AG04449 (cell line): ENCODE data around the gene CERT1.
"Not testable (repeated sequence)": the region's sequence is repeated elsewhere in the genome, so short reads cannot be mapped to it uniquely, and the experiment has no call there.

Source experiments
- CTCF ChIA-PET: fragments of 350-600 bp; formaldehyde crosslinking; extraction: SDS; loops from one replicate; lab custom pipeline; 2021; ENCODE audit warnings: antibody characterized with exemption; lab: Yijun Ruan, JAX
- POLR2A ChIA-PET: fragments of 400-600, 350-600 bp; formaldehyde crosslinking; extraction: SDS; loops from one replicate; lab custom pipeline; 2020; ENCODE audit warnings: antibody characterized with exemption, inconsistent platforms; lab: Yijun Ruan, JAX
- DNase-seq: peaks from one replicate; pipeline ENCODE4 v3.0.0-alpha.2; 2010; ENCODE audit warnings: low read depth, low spot score
- H3K4me3 ChIP-seq: 2 replicates; pipeline ENCODE4 v1.5.1; 2011; ENCODE audit warnings: low read depth, mild to moderate bottlenecking, control low read depth, low read length
- CTCF ChIP-seq: IDR thresholded peaks from one replicate; pipeline ENCODE4 v1.5.1; 2011; ENCODE audit warnings: mild to moderate bottlenecking, moderate library complexity, low read length, control low read depth, inconsistent platforms; ENCODE audit not compliant: insufficient read depth; ENCODE audit errors: missing control alignments

Gene CERT1

GRCh38 chr5:75511435-75512382 lies at the start of gene CERT1, which contains the start of gene POLK:
CERT1 (minus strand) TSS chr5:75511629; CDS start chr5:75511207, 422 bp downstream.
POLK (plus strand) TSS chr5:75511891.
- no peak for TF ChIP-seq CTCF
- peak; percentile 90 for DNase-seq
- ChIA-PET POLR2A (interaction anchor here (0.7 to 1.1 kb wide), 3 partner anchors 55 to 1280 kb away, joined by 3 read pairs; no protein-coding TSS in a partner anchor), CTCF (interaction anchor here (1.6 kb wide), 1 partner anchor 169 kb away, joined by 3 read pairs; no protein-coding TSS in a partner anchor)
- peak within 1 kb of the TSS; percentile 82 for H3K4me3 ChIP-seq

GRCh38 chr5:75560655-75561054 lies 49.2 kb upstream of the CERT1 start:
- DNase-seq, POLR2A ChIA-PET, CTCF ChIA-PET, H3K4me3 ChIP-seq: not testable (repeated sequence)

GRCh38 chr5:75558981-75559632 lies 47.7 kb upstream of the CERT1 start:
- no peak for DNase-seq
- H3K4me3 ChIP-seq, result no peak overlapping the region
- ChIA-PET POLR2A (no interaction called here), CTCF (no interaction called here)
- TF ChIP-seq CTCF, result no peak

GRCh38 chr5:75558221-75558620 lies 46.8 kb upstream of the CERT1 start:
- no peak for TF ChIP-seq CTCF
- no peak overlapping the region for H3K4me3 ChIP-seq
- ChIA-PET POLR2A (no interaction called here), CTCF (interaction anchor here (2.5 kb wide), 1 partner anchor 9 kb away, joined by 5 read pairs; no protein-coding TSS in a partner anchor)
- no peak for DNase-seq

GRCh38 chr5:75553358-75553757 lies 41.9 kb upstream of the CERT1 start:
- H3K4me3 ChIP-seq, result no peak overlapping the region
- TF ChIP-seq CTCF, result no peak
- CTCF ChIA-PET, result no interaction called here
- DNase-seq, result no peak
- POLR2A ChIA-PET, result no interaction called here

GRCh38 chr5:75552764-75553163 lies 41.3 kb upstream of the CERT1 start:
- DNase-seq, result no peak
- ChIA-PET CTCF (interaction anchor here (1.1 to 1.4 kb wide), 2 partner anchors 13 to 128 kb away, joined by 3 to 4 read pairs; no protein-coding TSS in a partner anchor), POLR2A (no interaction called here)
- no peak overlapping the region for H3K4me3 ChIP-seq
- no peak for TF ChIP-seq CTCF
